GM23338 (cell line): Measurements from ENCODE around the gene SLC3A2. TPM values are rescaled to one million over a fixed set of nuclear protein-coding genes. Genes with fewer than 3 reads are reported as not detected.
A peak's percentile ranks its signal among the peaks of the same experiment; 100 is the strongest.

Source experiments
- ATAC-seq: fragments of 200-7000 bp; cut with Tn5 transposase; 3 replicates; pipeline ENCODE4 v1.9.1; 2020
- DNase-seq: peaks from one replicate; pipeline ENCODE4 v3.0.0-alpha.2; 2015; ENCODE audit warnings: low spot score
- H2AFZ ChIP-seq: fragments of 200-600 bp; sonication (generic); 2 replicates; pipeline ENCODE4 v1.8.0; 2016; ENCODE audit warnings: antibody characterized with exemption, mild to moderate bottlenecking, moderate library complexity
- H3F3A ChIP-seq: fragments of 200-600 bp; sonication (generic); replicated peaks from 2 replicates; pipeline ENCODE4 v1.8.0; 2017; ENCODE audit warnings: antibody characterized with exemption, mixed run types, low read depth
- H3K27ac ChIP-seq: fragments of 200-600 bp; sonication (generic); 2 replicates; pipeline ENCODE4 v1.6.1; 2016; ENCODE audit warnings: low read depth
- H3K27me3 ChIP-seq: fragments of 200-600 bp; sonication (generic); 2 replicates; pipeline ENCODE4 v1.8.0; 2016; ENCODE audit warnings: mild to moderate bottlenecking, mixed run types, moderate library complexity; ENCODE audit not compliant: insufficient read depth
- H3K36me3 ChIP-seq: fragments of 200-600 bp; sonication (generic); 2 replicates; pipeline ENCODE4 v1.8.0; 2016; ENCODE audit warnings: mild to moderate bottlenecking; ENCODE audit not compliant: insufficient read depth
- H3K4me1 ChIP-seq: fragments of 200-600 bp; sonication (generic); 2 replicates; pipeline ENCODE4 v1.8.0; 2016; ENCODE audit warnings: mild to moderate bottlenecking, moderate library complexity; ENCODE audit not compliant: insufficient read depth
- H3K4me2 ChIP-seq: fragments of 200-600 bp; sonication (generic); 2 replicates; pipeline ENCODE4 v1.7.1; 2017; ENCODE audit warnings: mixed run types
- H3K4me3 ChIP-seq: fragments of 200-600 bp; sonication (generic); 2 replicates; pipeline ENCODE4 v1.6.1; 2016; ENCODE audit warnings: mixed run types
- H3K79me2 ChIP-seq: fragments of 200-600 bp; sonication (generic); replicated peaks from 2 replicates; pipeline ENCODE4 v1.8.0; 2017; ENCODE audit warnings: mild to moderate bottlenecking; ENCODE audit not compliant: insufficient read depth
- H3K9me2 ChIP-seq: fragments of 200-600 bp; sonication (generic); 2 replicates; pipeline ENCODE4 v1.8.0; 2017; ENCODE audit not compliant: insufficient read depth
- H4K20me1 ChIP-seq: fragments of 200-600 bp; sonication (generic); replicated peaks from 2 replicates; pipeline ENCODE4 v1.8.0; 2017; ENCODE audit warnings: mild to moderate bottlenecking; ENCODE audit not compliant: insufficient read depth
- H3K27ac Mint-ChIP-seq: 2 replicates; pipeline ENCODE4 v1.8.0; 2020; ENCODE audit warnings: inconsistent platforms, mild to moderate bottlenecking, moderate library complexity, mixed read lengths
- H3K27me3 Mint-ChIP-seq: 3 replicates; pipeline ENCODE4 v1.8.0; 2022; ENCODE audit warnings: low read depth, mild to moderate bottlenecking, moderate library complexity, mixed read lengths, inconsistent platforms; ENCODE audit not compliant: insufficient read depth, poor library complexity
- H3K36me3 Mint-ChIP-seq: 3 replicates; pipeline ENCODE4 v1.8.0; 2021; ENCODE audit warnings: low read depth, mild to moderate bottlenecking, inconsistent platforms, moderate library complexity, mixed read lengths
- H3K4me1 Mint-ChIP-seq: 3 replicates; pipeline ENCODE4 v1.8.0; 2020; ENCODE audit warnings: mild to moderate bottlenecking, inconsistent platforms, mixed read lengths
- H3K4me3 Mint-ChIP-seq: 3 replicates; pipeline ENCODE4 v1.8.0; 2021; ENCODE audit warnings: moderate library complexity, mild to moderate bottlenecking, inconsistent platforms, mixed read lengths
- H3K9me3 Mint-ChIP-seq: 3 replicates; pipeline ENCODE4 v1.8.0; 2020; ENCODE audit warnings: moderate library complexity, mild to moderate bottlenecking, inconsistent platforms, mixed read lengths
- CTCF ChIP-seq, 2 experiments: fragments of 200-600 bp in 1 of 2; sonication (generic) in 1 of 2; conservative IDR thresholded peaks; 2 replicates each; pipeline versions ENCODE4 v1.5.1 to v1.6.1; 2016 to 2017; ENCODE audit warnings: antibody characterized with exemption in 2 of 2, low read depth in 2 of 2, mild to moderate bottlenecking in 2 of 2, moderate library complexity in 1 of 2
- ZNF331 ChIP-seq: fragments of 250-450 bp; sonication (Bioruptor Pico); IDR thresholded peaks from 2 replicates; pipeline ENCODE4 v1.5.0; 2020; ENCODE audit warnings: low read depth, mild to moderate bottlenecking, moderate library complexity
- polyA plus RNA-seq: library from polyadenylated mRNA; unstranded; fragments of >200 nt; fragmentation: Nextera tagmentation; extraction: Ambion mirVana; gene quantifications from 2 replicates; pipeline ENCODE4 v1.2.1, GENCODE V29; 2016
- total RNA-seq: library from RNA; depleted of rRNA; stranded (reverse); fragments of >200 nt; shearing (Covaris generic); gene quantifications from 2 replicates; pipeline ENCODE4 v1.2.3, GENCODE V29; 2014
- TF ChIP-seq, protein P1 (sequence below): fragments of 250-450 bp; sonication (Bioruptor Pico); IDR thresholded peaks from 2 replicates; pipeline ENCODE4 v1.5.0; 2020; ENCODE audit warnings: mild to moderate bottlenecking, moderate library complexity
- TF ChIP-seq, protein P2 (sequence below): IDR thresholded peaks from one replicate; pipeline ENCODE4 v1.6.1; 2018; ENCODE audit warnings: antibody characterized with exemption; ENCODE audit not compliant: unreplicated experiment

The SLC3A2 gene
- total and polyA plus RNA-seq, 2 experiments from 2014 or later = 240 to 425 TPM

DNA sequence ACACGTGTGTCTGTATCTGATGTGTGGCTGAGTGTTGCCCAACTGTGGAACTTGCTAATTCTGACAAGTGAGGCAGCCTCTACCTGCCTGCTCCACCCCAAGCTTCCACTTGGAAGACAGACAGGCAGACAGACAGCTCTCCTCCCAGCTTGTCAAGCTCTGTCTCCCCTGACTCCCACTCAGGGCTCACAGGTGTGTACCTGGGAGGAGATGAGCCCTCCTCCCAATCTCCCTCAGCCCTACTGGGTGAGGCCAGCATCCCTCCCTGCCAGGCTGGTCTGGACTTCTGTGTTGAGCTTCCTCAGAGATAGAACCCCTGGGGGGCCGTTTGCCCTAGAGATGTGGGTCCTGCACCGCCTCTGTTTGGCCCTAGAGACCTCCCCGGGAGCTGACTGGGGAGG, 41.5 kb downstream of the SLC3A2 start (continued):
- TF ChIP-seq, protein P1, sequence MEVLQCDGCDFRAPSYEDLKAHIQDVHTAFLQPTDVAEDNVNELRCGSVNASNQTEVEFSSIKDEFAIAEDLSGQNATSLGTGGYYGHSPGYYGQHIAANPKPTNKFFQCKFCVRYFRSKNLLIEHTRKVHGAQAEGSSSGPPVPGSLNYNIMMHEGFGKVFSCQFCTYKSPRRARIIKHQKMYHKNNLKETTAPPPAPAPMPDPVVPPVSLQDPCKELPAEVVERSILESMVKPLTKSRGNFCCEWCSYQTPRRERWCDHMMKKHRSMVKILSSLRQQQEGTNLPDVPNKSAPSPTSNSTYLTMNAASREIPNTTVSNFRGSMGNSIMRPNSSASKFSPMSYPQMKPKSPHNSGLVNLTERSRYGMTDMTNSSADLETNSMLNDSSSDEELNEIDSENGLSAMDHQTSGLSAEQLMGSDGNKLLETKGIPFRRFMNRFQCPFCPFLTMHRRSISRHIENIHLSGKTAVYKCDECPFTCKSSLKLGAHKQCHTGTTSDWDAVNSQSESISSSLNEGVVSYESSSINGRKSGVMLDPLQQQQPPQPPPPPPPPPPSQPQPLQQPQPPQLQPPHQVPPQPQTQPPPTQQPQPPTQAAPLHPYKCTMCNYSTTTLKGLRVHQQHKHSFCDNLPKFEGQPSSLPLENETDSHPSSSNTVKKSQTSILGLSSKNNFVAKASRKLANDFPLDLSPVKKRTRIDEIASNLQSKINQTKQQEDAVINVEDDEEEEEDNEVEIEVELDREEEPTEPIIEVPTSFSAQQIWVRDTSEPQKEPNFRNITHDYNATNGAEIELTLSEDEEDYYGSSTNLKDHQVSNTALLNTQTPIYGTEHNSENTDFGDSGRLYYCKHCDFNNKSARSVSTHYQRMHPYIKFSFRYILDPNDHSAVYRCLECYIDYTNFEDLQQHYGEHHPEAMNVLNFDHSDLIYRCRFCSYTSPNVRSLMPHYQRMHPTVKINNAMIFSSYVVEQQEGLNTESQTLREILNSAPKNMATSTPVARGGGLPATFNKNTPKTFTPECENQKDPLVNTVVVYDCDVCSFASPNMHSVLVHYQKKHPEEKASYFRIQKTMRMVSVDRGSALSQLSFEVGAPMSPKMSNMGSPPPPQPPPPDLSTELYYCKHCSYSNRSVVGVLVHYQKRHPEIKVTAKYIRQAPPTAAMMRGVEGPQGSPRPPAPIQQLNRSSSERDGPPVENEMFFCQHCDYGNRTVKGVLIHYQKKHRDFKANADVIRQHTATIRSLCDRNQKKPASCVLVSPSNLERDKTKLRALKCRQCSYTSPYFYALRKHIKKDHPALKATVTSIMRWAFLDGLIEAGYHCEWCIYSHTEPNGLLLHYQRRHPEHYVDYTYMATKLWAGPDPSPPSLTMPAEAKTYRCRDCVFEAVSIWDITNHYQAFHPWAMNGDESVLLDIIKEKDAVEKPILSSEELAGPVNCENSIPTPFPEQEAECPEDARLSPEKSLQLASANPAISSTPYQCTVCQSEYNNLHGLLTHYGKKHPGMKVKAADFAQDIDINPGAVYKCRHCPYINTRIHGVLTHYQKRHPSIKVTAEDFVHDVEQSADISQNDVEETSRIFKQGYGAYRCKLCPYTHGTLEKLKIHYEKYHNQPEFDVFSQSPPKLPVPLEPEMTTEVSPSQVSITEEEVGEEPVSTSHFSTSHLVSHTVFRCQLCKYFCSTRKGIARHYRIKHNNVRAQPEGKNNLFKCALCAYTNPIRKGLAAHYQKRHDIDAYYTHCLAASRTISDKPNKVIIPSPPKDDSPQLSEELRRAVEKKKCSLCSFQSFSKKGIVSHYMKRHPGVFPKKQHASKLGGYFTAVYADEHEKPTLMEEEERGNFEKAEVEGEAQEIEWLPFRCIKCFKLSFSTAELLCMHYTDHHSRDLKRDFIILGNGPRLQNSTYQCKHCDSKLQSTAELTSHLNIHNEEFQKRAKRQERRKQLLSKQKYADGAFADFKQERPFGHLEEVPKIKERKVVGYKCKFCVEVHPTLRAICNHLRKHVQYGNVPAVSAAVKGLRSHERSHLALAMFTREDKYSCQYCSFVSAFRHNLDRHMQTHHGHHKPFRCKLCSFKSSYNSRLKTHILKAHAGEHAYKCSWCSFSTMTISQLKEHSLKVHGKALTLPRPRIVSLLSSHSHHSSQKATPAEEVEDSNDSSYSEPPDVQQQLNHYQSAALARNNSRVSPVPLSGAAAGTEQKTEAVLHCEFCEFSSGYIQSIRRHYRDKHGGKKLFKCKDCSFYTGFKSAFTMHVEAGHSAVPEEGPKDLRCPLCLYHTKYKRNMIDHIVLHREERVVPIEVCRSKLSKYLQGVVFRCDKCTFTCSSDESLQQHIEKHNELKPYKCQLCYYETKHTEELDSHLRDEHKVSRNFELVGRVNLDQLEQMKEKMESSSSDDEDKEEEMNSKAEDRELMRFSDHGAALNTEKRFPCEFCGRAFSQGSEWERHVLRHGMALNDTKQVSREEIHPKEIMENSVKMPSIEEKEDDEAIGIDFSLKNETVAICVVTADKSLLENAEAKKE (CRISPR knock-in tag) = no peak
- no peak for TF ChIP-seq ZNF331 (CRISPR knock-in tag)

- peak; percentile 57 to 80 for TF ChIP-seq CTCF (conservative IDR thresholded peaks at IDR 0.05; ENCODE audit: low read depth in 2 of 2)
- TF ChIP-seq, protein P2, sequence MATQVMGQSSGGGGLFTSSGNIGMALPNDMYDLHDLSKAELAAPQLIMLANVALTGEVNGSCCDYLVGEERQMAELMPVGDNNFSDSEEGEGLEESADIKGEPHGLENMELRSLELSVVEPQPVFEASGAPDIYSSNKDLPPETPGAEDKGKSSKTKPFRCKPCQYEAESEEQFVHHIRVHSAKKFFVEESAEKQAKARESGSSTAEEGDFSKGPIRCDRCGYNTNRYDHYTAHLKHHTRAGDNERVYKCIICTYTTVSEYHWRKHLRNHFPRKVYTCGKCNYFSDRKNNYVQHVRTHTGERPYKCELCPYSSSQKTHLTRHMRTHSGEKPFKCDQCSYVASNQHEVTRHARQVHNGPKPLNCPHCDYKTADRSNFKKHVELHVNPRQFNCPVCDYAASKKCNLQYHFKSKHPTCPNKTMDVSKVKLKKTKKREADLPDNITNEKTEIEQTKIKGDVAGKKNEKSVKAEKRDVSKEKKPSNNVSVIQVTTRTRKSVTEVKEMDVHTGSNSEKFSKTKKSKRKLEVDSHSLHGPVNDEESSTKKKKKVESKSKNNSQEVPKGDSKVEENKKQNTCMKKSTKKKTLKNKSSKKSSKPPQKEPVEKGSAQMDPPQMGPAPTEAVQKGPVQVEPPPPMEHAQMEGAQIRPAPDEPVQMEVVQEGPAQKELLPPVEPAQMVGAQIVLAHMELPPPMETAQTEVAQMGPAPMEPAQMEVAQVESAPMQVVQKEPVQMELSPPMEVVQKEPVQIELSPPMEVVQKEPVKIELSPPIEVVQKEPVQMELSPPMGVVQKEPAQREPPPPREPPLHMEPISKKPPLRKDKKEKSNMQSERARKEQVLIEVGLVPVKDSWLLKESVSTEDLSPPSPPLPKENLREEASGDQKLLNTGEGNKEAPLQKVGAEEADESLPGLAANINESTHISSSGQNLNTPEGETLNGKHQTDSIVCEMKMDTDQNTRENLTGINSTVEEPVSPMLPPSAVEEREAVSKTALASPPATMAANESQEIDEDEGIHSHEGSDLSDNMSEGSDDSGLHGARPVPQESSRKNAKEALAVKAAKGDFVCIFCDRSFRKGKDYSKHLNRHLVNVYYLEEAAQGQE = no peak
- H2AFZ ChIP-seq = peak overlapping the region; percentile 38; the same call in 1 of the 2 replicates
- H3K9me3 Mint-ChIP-seq = no peaks in the 10 kb centered on the region; the same call in 2 of the 3 replicates
- H3K36me3 ChIP-seq = no peaks in the 10 kb centered on the region
- peak overlapping the region; percentile 90 for H3K4me2 ChIP-seq
- ATAC-seq (peak; percentile 8), DNase-seq (peak; percentile 72)
- H4K20me1 ChIP-seq = no peaks in the 10 kb centered on the region
- no peaks in the 10 kb centered on the region for H3K79me2 ChIP-seq
- peaks cover 45% of the 10 kb centered on the region for H3K4me1 Mint-ChIP-seq
- H3K4me1 ChIP-seq = peaks cover 30% of the 10 kb centered on the region
- no peak overlapping the region for H3K27ac Mint-ChIP-seq
- H3K36me3 Mint-ChIP-seq = no peaks in the 10 kb centered on the region; the same call in 2 of the 3 replicates
- H3K4me3 ChIP-seq = peak overlapping the region; percentile 72
- no peak overlapping the region for H3K27ac ChIP-seq
- peaks cover 26% of the 10 kb centered on the region for H3F3A ChIP-seq
- H3K27me3 Mint-ChIP-seq = peaks cover 67% of the 10 kb centered on the region
- H3K27me3 ChIP-seq = peaks cover 77% of the 10 kb centered on the region
- H3K9me2 ChIP-seq = no peaks in the 10 kb centered on the region
- peak overlapping the region; percentile 70 for H3K4me3 Mint-ChIP-seq
Measured at GRCh38 chr11:62922653-62923431, 42.1 kb downstream of the SLC3A2 start.
